Bone marrow (tissue), 2 donors: ENCODE results near the gene URB1.
"Not testable (repeated sequence)": the region's sequence is repeated elsewhere in the genome, so short reads cannot be mapped to it uniquely, and the experiment has no call there.

Source experiments
- DNase-seq, 2 donors: peaks; one replicate each; lab custom pipeline; 2025; lab: John Stamatoyannopoulos, UW

The URB1 gene

DNA sequence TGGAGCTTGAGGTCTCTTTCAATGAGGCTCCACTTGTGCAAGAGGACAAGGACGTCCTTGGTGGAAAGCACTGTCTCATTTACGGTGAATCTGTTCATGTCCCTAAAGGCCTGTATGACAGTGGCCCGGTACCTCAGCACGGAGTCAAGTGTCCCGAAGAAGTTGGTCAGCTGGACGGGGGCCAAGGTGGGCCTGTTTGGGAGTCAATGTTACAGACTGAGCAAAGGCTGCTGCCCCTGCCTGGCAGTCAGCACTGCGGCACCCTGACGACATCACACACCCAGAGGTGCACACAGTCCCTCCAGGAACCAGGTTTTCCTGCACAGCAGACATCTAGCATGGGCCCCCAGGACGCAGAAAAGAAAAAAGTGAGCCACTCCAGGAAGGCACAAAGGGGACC is 75.1 kb downstream of the URB1 start:
- no peak for DNase-seq

DNA sequence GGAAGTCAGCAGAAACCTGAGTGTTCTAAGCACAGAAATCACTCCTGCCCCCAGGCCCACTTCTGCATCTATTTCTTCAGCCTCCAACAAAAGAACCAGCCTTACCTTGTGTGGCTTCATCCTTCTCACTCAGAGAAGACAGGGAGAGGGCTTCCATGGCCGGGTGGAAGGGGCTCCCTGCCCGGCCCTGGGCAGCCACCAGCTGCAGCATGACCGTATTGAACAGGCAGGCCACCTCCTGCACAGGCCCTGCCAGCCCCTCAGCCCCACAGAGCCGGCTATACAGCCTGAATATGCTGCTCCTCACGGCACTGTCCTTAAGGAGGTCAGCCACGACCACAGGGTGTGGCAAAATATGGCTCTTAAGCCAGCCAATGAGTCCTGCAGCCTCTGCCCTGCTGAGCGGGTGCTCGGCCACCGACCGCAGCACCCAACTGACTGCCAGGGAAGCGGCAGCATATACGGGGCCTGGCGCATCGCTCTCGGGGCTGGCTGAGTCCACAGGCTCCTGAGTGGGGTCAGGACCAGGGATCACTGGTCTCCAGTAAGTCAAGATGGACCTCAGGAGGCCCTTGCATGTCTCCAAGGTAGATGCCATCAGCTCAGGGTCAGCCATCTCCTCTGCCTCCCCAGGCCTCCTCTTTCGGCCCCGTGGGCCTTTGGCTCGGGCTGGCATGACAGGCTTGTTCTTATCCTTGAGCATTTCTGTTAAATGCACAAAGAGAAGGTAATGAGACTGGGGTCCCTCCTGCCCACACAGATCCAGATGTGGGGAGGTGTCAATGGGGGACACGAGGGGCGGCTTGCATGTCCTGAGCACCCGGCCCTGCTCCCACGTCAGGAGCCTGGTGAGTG is 76.2 kb downstream of the URB1 start:
- DNase-seq, result no peak

DNA sequence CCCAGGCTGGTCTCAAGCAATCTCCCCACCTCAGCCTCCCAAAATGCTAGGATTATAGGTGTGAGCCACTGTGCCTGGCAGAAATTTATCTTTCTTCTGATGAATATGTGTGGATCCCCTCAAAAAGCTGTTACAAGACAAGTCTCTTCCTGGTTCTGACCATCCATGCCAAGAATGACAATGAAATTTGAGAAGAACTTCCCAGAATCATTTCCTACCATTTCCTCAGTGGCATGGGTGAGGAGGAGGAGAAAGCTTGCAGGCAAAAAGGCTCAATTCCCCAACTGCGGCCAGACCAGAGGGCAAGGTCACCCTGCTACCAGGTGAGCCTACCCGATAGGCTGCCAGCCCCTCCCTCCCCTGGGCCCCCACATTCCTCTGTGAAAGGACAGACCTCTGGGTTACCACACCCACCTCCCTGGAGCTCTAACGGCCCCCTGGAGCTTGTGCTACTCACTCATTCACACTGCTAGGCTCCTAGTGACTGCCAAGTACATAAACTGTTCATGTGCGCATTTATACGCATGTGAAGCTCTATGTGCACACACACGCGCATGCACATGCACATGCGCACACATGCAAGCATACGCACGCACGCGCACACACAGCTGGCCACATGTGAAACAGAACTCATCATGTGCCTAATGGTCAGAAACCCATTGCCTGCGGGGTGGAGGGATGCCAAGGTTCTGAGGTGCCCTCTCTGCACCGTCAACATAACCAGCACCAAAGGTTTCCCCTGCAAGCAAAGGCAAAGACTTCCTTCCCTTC is 77.1 kb downstream of the URB1 start:
- DNase-seq, result no peak

DNA sequence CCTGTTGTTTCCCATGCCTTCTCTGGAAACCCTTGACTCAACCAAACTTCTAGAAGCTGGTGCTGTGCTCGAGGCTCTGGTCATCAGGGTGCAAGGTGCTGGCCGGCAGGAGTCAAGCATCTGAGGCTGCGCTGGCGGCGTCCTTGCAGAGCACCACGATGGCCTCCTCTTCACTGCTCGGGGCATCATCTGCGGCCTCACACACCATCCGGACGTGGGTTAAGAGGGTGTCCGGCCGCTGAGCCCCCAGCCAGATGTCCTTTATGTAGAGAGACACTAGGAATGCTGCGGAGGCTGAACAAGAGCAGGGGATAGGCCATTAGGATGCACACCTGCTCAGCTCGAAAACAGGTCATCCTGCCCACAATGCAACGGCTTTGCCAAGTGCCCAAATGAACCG is 78.0 kb downstream of the URB1 start:
- DNase-seq, result no peak

DNA sequence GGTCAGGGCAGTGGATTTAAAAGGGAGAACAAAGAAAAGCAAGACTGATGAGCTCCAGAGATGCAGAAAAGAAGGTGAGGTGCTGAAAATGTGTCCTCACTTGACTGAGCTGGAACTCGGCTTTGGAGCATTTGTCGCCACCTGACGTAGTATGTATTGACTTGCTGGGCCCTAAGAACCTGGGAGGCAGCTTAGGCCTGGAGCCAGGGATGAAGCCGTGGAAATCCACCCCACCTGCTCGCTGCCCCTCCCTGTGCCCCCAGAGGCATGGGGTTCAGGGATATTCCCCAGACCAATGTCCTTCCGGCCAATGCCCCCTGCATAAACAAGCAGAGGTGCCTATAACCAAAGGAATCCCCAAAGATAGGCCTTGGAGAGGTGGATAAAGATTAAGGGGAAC is 79.8 kb downstream of the URB1 start:
- DNase-seq, result no peak

DNA sequence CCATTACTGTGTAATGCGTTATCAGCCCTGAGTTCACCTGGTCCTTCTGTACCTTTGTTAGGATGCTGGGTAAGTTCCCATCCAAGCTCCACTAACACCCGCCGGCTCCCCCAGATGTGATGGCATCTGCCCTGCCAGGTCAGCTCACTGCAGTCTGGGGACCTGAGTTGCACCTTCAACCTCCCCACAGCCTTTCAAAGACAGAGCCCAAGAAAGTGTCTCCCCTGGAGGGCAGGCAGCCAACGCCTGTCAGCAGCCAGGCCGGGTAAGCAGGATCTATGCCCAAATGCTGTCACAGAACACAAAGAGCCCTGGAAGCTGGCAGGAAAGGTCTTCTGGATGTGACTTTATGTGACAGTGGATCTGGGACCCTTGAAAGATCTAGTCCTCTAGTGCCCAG is 80.5 kb downstream of the URB1 start:
- no peak for DNase-seq

DNA sequence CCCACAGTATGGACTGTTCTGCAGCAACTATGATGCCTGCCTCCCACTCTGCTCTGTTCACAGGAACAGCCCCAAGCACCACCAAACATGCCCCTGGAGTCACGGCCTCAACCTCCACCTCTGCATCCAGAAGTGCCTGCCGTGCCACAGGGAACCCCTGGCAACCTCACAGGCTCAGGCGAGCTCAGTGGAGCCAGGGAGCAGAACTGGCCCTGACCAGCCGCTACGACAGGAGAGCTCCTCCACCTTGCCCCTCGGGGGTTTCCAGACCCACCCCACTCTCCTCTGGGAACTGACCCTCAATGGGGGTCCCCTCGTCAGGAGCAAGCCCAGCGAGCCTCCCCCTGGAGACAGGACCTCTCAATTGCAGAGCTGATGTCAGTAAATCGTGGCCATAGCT is 81.2 kb downstream of the URB1 start:
- DNase-seq, result no peak

DNA sequence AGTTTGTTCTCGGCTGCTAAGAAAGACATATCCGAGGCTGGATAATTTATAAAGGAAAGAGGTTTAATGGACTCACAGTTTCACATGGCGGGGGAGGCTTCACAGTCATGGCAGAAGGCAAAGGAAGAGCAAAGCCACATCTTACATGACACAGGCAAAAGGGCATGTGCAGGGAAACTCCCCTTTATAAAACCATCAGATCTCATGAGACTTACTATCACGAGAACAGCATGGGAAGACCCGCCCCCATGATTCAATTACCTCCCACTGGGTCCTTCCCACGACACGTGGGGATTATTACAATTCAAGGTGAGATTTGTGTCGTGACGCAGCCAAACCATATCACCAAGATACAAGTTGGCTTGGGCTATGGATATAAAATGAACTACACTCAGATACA is 81.8 kb downstream of the URB1 start:
- DNase-seq, result not testable (repeated sequence)

DNA sequence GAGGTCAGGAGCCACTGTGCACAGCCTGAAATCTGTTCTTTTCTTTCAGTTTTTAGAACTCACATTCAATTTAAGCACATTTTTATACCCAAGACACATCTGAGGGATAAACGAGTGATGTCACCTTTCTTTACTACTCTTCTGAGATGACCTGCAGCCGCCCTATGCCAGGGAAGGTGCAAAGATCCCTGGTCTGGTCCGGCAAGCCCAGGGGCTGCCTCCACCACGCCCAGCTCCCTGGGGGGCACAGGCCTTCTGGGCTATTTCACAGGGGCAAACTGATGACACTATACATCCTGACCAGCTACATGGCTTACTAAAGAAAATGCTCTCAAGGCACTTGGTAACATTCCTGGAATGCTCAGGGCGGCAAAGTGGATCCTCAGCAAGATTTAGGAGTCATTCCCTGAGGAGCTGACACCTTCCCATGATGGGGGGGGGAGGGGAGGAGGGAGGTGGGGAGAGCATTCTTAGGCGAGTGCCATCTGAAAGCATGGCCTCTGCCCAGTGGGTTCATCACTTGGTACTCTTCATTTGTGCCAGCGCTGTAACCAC is 82.8 kb downstream of the URB1 start:
- DNase-seq, result no peak

DNA sequence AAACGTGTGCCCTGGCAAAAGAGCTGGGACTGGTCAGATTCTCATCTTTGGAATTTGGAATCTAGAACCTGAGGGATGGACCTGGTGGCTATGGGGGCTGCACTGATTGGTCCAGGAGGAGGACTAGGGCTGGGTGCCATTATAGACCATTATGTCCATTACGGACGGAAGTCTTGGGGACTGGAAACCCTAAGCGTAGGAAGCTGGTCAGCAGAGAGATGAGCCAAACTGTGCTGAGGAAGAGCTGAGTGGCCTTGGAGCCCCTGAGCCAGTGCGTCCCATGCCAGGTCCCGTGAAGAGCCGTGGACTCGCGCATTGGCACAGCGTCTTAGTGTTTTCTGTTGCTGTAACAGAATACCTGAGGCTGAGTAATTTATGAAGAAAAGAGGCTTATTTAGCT is 84.1 kb downstream of the URB1 start:
- DNase-seq, result no peak

DNA sequence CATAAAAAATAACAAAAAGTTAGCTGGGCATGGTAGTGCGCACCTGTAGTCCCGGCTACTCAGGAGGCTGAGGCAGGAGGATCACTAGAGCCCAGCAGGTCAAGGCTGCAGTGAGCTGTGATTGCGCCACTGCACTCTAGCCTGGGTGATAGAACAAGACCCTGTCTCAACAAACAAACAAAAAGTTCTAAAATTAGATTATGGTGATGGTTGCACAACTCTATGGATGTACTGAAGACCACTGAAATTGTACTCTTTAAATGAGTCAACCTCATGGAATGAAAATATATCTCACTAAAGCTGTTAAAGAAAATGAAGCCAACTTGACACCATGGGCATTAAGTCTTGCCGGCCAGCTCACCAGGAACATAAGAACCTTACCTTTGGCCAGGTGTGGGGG is 85.1 kb downstream of the URB1 start:
- no peak for DNase-seq

DNA sequence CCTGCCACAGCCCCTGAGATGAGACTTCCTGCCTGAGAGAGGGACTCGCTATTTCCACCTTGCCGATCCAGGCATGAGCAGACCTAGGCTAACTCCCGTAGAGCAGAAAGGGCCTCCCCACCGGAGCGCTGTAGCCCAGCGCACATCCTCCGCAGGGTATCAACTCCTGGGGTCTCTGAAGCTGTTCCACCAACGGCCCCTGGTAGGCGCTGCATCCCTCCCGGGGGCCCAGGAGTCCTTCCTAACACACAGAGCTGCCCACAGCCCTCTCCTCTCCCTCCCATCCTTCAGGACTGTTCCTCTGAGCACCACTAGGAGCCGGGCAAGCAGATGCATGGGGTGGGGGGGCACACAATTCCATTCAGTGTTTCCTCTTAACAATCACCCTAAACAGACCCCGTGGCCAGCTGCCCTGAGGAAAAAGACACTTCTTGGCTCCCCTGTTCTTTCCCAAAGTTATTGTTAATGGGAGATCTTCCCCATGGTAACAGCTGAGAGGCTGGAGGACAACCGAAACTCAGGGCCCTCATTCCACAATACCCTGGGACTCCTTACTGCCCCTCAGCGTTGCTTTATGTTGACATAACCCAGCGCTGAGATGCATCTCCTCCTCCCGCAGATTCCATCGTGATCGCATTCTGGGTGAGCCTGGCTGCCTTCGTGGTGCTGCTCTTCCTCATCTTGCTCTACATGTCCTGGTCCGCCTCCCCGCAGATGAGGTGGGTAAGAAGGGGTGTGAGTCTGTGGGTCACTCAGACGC is 86.6 kb downstream of the URB1 start:
- no peak for DNase-seq

DNA sequence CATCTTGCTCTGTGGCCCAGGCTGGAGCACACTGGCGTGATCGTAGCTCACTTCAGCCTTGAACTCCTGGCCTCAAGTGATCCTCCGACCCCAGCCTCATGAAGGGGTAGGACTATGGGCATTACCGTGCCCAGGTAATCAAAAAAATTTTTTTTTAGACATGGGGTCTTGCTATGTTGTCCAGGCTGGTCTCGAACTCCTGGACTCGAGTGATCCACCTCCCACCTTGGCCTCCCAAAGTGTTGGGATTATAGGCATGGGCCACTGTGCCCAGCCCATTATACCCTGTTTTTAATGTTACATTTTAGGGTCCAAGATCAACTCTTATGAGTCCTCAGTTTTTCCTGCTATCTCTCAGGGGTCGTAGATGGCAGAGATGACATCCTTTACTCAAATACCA is 87.8 kb downstream of the URB1 start:
- DNase-seq, result no peak

DNA sequence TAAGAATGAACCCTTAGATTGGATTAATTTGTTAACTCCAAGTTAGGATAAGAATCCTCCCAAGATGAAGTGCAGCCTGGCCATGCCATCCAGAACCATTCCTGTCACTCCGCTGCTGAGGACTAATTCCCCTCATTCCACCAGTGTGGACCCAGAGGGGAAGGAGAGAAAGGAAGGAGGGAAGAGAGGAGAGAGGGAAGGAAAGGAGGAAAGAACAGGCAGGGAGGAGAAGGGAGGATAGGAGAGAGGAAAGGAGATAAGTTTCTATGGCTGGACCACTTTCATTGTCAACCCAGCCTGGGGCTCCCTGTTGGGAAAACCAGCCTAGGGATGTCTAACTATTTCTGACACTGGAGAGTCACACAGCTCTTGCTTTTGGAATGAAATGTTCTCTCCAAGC is 89.4 kb downstream of the URB1 start:
- no peak for DNase-seq

DNA sequence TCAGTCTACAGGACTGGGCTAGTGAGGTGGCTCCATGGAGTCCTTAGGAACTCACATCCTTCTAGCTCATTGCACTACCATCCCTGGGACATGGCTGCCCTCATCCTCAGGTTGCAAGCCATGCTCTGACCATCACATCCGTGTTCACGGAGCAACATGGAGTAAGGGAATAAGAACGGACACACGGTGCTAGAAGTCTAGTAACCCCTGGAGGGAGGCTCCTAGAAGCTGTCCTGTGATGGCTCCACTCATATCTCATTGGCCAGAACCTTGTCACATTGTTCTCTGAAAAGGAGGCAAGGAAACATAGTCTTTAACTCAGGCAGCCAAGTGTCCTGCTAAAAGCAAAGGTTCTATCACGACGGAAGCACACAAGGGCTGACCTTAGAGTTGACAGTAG is 90.3 kb downstream of the URB1 start:
- no peak for DNase-seq

DNA sequence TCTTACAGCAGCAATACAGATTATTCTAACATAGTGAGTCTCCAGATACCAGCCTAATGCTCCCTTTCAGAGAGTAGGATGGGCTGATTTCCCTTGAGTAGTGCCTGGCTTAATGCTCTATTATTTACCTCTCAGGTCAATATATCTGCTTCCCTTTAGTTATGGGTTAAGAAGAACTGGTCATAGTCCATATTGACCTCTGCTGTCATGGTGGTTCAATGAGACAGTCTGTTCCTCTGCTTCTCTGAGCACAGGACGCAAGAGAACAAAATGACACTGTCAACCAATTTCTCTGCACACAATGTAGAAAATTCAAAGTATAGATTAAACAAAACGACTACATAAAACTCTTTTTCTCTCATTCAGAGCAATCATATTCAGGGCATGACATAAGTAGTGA is 91.2 kb downstream of the URB1 start:
- no peak for DNase-seq

DNA sequence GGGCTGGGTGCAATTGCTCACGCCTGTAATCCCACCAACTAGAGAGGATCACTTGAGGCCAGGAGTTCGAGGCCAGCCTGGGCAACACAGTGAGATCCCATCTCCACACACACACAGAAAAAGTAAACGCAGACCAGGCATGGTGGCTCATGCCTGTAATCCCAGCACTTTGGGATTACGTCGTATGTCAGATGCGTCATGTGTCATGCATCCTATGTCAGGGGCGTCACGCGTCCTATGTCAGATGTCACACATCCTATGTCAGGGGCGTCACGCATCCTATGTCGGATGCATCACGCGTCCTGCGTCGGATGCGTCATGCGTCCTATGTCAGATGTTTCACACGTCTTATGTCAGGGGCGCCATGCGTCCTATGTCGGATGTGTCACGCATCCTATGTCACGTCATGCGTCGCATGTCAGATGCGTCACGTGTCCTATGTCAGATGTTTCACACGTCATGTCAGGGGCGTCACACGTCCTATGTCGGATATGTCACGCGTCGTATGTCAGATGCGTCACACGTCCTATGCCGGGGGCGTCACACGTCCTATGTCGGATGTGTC is 92.6 kb downstream of the URB1 start:
- no peak for DNase-seq

DNA sequence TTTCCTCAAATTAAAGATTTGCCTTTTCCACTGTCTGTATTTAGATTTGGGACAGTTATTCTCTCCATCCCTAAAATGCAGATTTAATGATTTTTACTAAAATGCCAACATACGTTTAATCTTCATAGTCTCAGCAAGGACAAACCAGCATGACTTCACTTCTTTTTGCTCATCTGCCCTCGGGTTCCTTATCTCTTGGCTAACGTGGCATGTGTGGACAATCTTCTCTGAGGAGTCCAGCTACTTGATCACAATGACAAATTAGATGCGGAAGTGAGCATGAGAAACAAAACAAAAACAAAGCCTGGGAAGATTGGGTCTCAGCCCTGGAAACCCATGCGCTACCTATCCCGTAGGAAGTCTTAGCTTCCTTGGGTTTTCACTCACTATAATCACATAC is 93.1 kb downstream of the URB1 start:
- no peak for DNase-seq

DNA sequence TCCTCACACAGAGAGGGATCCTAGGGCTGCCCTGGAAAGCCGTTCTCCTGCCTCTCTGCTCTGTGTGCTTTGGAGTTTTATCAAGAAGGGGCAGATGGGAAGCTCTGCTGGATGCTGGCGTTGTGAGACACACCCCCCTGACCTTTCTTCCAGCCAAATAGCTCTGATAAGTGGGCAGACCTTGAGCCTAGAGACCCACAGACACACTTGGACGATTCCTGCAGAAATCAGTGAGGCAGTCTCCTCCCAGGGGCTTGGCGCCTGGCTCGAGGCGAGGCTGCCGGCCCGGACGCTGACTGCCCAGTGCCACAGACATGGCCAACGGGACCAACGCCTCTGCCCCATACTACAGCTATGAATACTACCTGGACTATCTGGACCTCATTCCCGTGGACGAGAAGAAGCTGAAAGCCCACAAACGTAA is 94.1 kb downstream of the URB1 start, which contains the start of gene MRAP:
Gene MRAP, plus strand, starts transcription at position 198 of the 424 bp plus-strand sequence. Its CDS starts 117 bp downstream, at position 315.
- DNase-seq, result no peak

DNA sequence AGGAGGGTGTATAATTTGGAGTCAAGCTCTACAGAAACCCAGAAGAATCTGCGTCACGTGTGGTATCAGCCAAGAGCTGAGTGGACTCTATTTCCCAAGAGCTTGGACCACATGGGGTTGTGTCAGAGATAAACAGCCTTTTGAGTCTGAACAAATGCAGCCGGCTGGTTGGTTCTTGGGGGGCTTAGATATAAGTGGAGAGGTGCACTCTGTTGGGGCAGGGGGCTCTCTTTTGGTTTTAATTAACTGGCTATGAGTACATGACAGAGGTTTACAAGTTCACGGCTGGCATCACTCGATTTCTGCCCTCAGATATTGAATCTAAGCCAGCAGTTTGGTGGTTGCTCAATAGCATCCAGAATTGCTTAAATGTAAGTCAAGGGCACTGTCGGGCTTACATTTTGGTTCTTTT is 94.7 kb downstream of the URB1 start:
- no peak for DNase-seq

DNA sequence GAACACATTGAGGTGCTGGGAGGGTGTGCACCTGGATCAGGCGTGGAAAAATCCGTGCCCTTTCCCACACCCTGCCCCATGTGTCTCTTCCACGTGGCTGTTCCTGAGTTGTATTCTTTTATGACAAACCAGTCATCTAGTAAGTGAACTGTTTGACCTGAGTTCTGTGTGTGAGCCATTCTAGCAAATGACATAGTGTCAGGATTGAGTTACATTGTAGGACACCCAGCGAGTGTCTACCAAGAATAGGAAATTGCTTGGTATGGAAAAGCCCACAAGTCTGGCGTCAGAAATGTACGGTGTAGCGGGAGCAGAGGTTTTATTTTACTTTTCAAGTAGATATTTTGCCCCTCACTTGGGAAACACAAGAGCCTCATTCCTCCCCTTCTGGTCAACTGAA is 95.4 kb downstream of the URB1 start:
- no peak for DNase-seq

DNA sequence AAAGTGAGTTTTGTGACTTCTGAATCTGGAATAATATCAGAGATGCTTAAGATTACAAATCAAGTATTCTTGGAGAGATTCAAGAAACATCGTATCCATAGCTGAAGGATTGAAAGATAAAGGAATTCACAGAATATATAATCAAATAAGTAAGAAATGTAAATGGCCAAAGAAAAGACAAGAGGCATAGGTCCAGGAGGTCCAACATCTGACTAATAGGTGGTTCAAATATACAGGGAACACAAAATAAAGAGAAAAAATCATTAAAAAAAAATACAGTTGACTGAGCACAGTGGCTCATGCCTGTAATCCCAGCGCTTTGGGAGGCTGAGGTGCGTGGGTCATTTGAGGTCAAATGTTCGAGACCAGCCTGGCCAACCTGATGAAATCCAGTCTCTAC is 107.3 kb downstream of the URB1 start:
- no peak for DNase-seq
